NB4 (cell line): ENCODE data around the gene WDR89.

Experiments used
- CTCF ChIP-seq: IDR thresholded peaks from one replicate; pipeline ENCODE4 v1.5.1; 2012; ENCODE audit warnings: low read depth, low read length
- POLR2A ChIP-seq: IDR thresholded peaks from 2 replicates; pipeline ENCODE4 v1.6.1; 2011; ENCODE audit warnings: mild to moderate bottlenecking; ENCODE audit not compliant: insufficient read length; ENCODE audit errors: extremely low read depth

- no peak for TF ChIP-seq CTCF
- TF ChIP-seq POLR2A: no peak
Observed at GRCh38 chr14:63663428-63664341, 22.0 kb upstream of the WDR89 start.
